Amniotic epithelial cell (primary cell): ENCODE data around the gene PDCL3.
A peak's percentile ranks its signal among the peaks of the same experiment; 100 is the strongest.

Source experiments
- DNase-seq: peaks from one replicate; pipeline ENCODE4 v3.0.0-alpha.2; 2010; ENCODE audit warnings: low read depth

PDCL3 gene

GRCh38 chr2:100560216-100560830 is 2.5 kb upstream of the PDCL3 start:
- no peak for DNase-seq

GRCh38 chr2:100561191-100561590 is 1.6 kb upstream of the PDCL3 start:
- DNase-seq: no peak

- no peak for DNase-seq
Measured at GRCh38 chr2:100563407-100564247, 834 bp downstream of the PDCL3 start.

GRCh38 chr2:100568989-100569388 is 6.2 kb downstream of the PDCL3 start:
- no peak for DNase-seq

- peak; percentile 66 for DNase-seq
Measured at GRCh38 chr2:100571668-100572067, 8.9 kb downstream of the PDCL3 start.

GRCh38 chr2:100577777-100578176 is 15.0 kb downstream of the PDCL3 start:
- DNase-seq: no peak

- DNase-seq: no peak
Measured at GRCh38 chr2:100580367-100581276, 17.8 kb downstream of the PDCL3 start.

GRCh38 chr2:100581277-100581612 is 18.5 kb downstream of the PDCL3 start:
- no peak for DNase-seq

- no peak for DNase-seq
Measured at GRCh38 chr2:100584816-100585215, 22.0 kb downstream of the PDCL3 start.

- peak; percentile 97 for DNase-seq
Measured at GRCh38 chr2:100588071-100588786, 25.4 kb downstream of the PDCL3 start.

- no peak for DNase-seq
Measured at GRCh38 chr2:100589527-100589926, 26.7 kb downstream of the PDCL3 start.

- DNase-seq: peak; percentile 79
Measured at GRCh38 chr2:100592226-100592625, 29.4 kb downstream of the PDCL3 start.

- no peak for DNase-seq
Measured at GRCh38 chr2:100596465-100596864, 33.7 kb downstream of the PDCL3 start.

GRCh38 chr2:100599566-100599965 is 36.8 kb downstream of the PDCL3 start:
- DNase-seq: no peak

GRCh38 chr2:100601661-100602060 is 38.9 kb downstream of the PDCL3 start:
- DNase-seq: no peak

- DNase-seq: no peak
Measured at GRCh38 chr2:100603414-100603813, 40.6 kb downstream of the PDCL3 start.

GRCh38 chr2:100603948-100604633 is 41.3 kb downstream of the PDCL3 start:
- DNase-seq: no peak

- DNase-seq: no peak
Measured at GRCh38 chr2:100606332-100606725, 43.5 kb downstream of the PDCL3 start.

- DNase-seq: peak; percentile 24
Measured at GRCh38 chr2:100606726-100607343, 44.0 kb downstream of the PDCL3 start.

- DNase-seq: peak; percentile 58
Measured at GRCh38 chr2:100610381-100610831, 47.6 kb downstream of the PDCL3 start.
